IPS-15b (cell line): ENCODE measurements around the gene HYAL4.
"Not testable (repeated sequence)": the region's sequence is repeated elsewhere in the genome, so short reads cannot be mapped to it uniquely, and the experiment has no call there.

Source experiments
- H3K27me3 ChIP-seq: one replicate; pipeline ENCODE4 v1.6.1; 2013; ENCODE audit warnings: low read length; ENCODE audit not compliant: control insufficient read depth, insufficient read depth
- H3K36me3 ChIP-seq: one replicate; pipeline ENCODE4 v1.6.1; 2013; ENCODE audit warnings: low read length; ENCODE audit not compliant: control insufficient read depth, insufficient read depth
- H3K4me1 ChIP-seq: one replicate; pipeline ENCODE4 v1.6.1; 2013; ENCODE audit warnings: mild to moderate bottlenecking, low read length; ENCODE audit not compliant: control insufficient read depth, insufficient read depth
- H3K4me3 ChIP-seq: one replicate; pipeline ENCODE4 v1.5.1; 2013; ENCODE audit warnings: low read depth, low read length
- H3K9ac ChIP-seq: one replicate; pipeline ENCODE4 v1.6.1; 2013; ENCODE audit warnings: low read depth, mild to moderate bottlenecking, low read length
- H3K9me3 ChIP-seq: one replicate; pipeline ENCODE4 v1.6.1; 2013; ENCODE audit warnings: mild to moderate bottlenecking, low read length; ENCODE audit not compliant: control insufficient read depth, insufficient read depth

The HYAL4 gene

GRCh38 chr7:123871998-123872867 lies 27.3 kb downstream of the HYAL4 start:
- Histone ChIP-seq H3K36me3 (no peaks in the 10 kb centered on the region), H3K4me1 (peaks cover 3% of the 10 kb centered on the region), H3K4me3 (no peak overlapping the region), H3K9me3 (no peaks in the 10 kb centered on the region), H3K9ac (no peak overlapping the region), H3K27me3 (no peaks in the 10 kb centered on the region)

- Histone ChIP-seq H3K27me3 (no peaks in the 10 kb centered on the region), H3K9me3 (no peaks in the 10 kb centered on the region), H3K4me1 (peaks cover 3% of the 10 kb centered on the region), H3K4me3 (no peak overlapping the region), H3K36me3 (no peaks in the 10 kb centered on the region), H3K9ac (no peak overlapping the region)
Observed at GRCh38 chr7:123872908-123873307, 27.9 kb downstream of the HYAL4 start.

GRCh38 chr7:123876557-123877256 lies 31.7 kb downstream of the HYAL4 start:
- no peak overlapping the region for H3K4me3 ChIP-seq
- H3K4me1 ChIP-seq, result peaks cover 3% of the 10 kb centered on the region
- no peak overlapping the region for H3K9ac ChIP-seq
- H3K36me3 ChIP-seq, result no peaks in the 10 kb centered on the region
- H3K27me3 ChIP-seq, result no peaks in the 10 kb centered on the region
- H3K9me3 ChIP-seq, result no peaks in the 10 kb centered on the region

- H3K9me3 ChIP-seq, result no peaks in the 10 kb centered on the region
- no peak overlapping the region for H3K4me3 ChIP-seq
- no peaks in the 10 kb centered on the region for H3K36me3 ChIP-seq
- no peaks in the 10 kb centered on the region for H3K27me3 ChIP-seq
- H3K9ac ChIP-seq, result no peak overlapping the region
- H3K4me1 ChIP-seq, result no peaks in the 10 kb centered on the region
Observed at GRCh38 chr7:123879628-123880027, 34.7 kb downstream of the HYAL4 start.

- no peak overlapping the region for H3K4me3 ChIP-seq
- no peaks in the 10 kb centered on the region for H3K4me1 ChIP-seq
- no peaks in the 10 kb centered on the region for H3K36me3 ChIP-seq
- no peak overlapping the region for H3K9ac ChIP-seq
- no peaks in the 10 kb centered on the region for H3K9me3 ChIP-seq
- H3K27me3 ChIP-seq, result no peaks in the 10 kb centered on the region
Observed at GRCh38 chr7:123881300-123881699, 36.3 kb downstream of the HYAL4 start.

- Histone ChIP-seq H3K4me3 (no peak overlapping the region), H3K4me1 (no peaks in the 10 kb centered on the region), H3K9me3 (no peaks in the 10 kb centered on the region), H3K36me3 (no peaks in the 10 kb centered on the region), H3K27me3 (no peaks in the 10 kb centered on the region), H3K9ac (no peak overlapping the region)
Observed at GRCh38 chr7:123883154-123883553, 38.2 kb downstream of the HYAL4 start.

- Histone ChIP-seq H3K27me3 (no peaks in the 10 kb centered on the region), H3K4me1 (no peaks in the 10 kb centered on the region), H3K4me3 (no peak overlapping the region), H3K9me3 (peaks cover 5% of the 10 kb centered on the region), H3K9ac (no peak overlapping the region), H3K36me3 (no peaks in the 10 kb centered on the region)
Observed at GRCh38 chr7:123888192-123888591, 43.2 kb downstream of the HYAL4 start.

GRCh38 chr7:123894753-123895152 lies 49.8 kb downstream of the HYAL4 start:
- not testable (repeated sequence) for H3K4me3 ChIP-seq, H3K36me3 ChIP-seq, H3K4me1 ChIP-seq, H3K27me3 ChIP-seq, H3K9ac ChIP-seq
- H3K9me3 ChIP-seq, result peaks cover 11% of the 10 kb centered on the region

GRCh38 chr7:123901101-123901500 lies 56.1 kb downstream of the HYAL4 start:
- no peaks in the 10 kb centered on the region for H3K36me3 ChIP-seq
- no peak overlapping the region for H3K9ac ChIP-seq
- peaks cover 11% of the 10 kb centered on the region for H3K9me3 ChIP-seq
- no peak overlapping the region for H3K4me3 ChIP-seq
- H3K27me3 ChIP-seq, result no peaks in the 10 kb centered on the region
- H3K4me1 ChIP-seq, result no peaks in the 10 kb centered on the region

GRCh38 chr7:123905714-123906113 lies 60.7 kb downstream of the HYAL4 start:
- Histone ChIP-seq H3K4me1 (no peaks in the 10 kb centered on the region), H3K36me3 (no peaks in the 10 kb centered on the region), H3K9ac (no peak overlapping the region), H3K4me3 (no peak overlapping the region), H3K9me3 (peaks cover 15% of the 10 kb centered on the region), H3K27me3 (no peaks in the 10 kb centered on the region)

GRCh38 chr7:123916240-123916724 lies 71.3 kb downstream of the HYAL4 start:
- H3K9ac ChIP-seq, result no peak overlapping the region
- no peaks in the 10 kb centered on the region for H3K27me3 ChIP-seq
- no peaks in the 10 kb centered on the region for H3K4me1 ChIP-seq
- no peaks in the 10 kb centered on the region for H3K36me3 ChIP-seq
- no peak overlapping the region for H3K4me3 ChIP-seq
- H3K9me3 ChIP-seq, result no peaks in the 10 kb centered on the region

GRCh38 chr7:123917878-123918277 lies 72.9 kb downstream of the HYAL4 start:
- H3K9ac ChIP-seq, result no peak overlapping the region
- H3K36me3 ChIP-seq, result no peaks in the 10 kb centered on the region
- no peaks in the 10 kb centered on the region for H3K27me3 ChIP-seq
- H3K4me3 ChIP-seq, result no peak overlapping the region
- no peaks in the 10 kb centered on the region for H3K9me3 ChIP-seq
- no peaks in the 10 kb centered on the region for H3K4me1 ChIP-seq
